22Rv1 (cell line): ENCODE results near the gene STC2.

ENCODE experiments used
- H3K27ac ChIP-seq: fragments of 450-650 bp; 2 replicates; pipeline ENCODE4 v1.5.1; 2017
- ZFX ChIP-seq: fragments of 450-650 bp; IDR thresholded peaks from 2 replicates; pipeline ENCODE4 v1.6.1; 2017; ENCODE audit warnings: antibody characterized with exemption, borderline replicate concordance
- TF ChIP-seq, protein P1 (sequence below): fragments of 450-650 bp; IDR thresholded peaks from 2 replicates; pipeline ENCODE4 v1.5.1; 2017; ENCODE audit warnings: mild to moderate bottlenecking

STC2 gene

DNA sequence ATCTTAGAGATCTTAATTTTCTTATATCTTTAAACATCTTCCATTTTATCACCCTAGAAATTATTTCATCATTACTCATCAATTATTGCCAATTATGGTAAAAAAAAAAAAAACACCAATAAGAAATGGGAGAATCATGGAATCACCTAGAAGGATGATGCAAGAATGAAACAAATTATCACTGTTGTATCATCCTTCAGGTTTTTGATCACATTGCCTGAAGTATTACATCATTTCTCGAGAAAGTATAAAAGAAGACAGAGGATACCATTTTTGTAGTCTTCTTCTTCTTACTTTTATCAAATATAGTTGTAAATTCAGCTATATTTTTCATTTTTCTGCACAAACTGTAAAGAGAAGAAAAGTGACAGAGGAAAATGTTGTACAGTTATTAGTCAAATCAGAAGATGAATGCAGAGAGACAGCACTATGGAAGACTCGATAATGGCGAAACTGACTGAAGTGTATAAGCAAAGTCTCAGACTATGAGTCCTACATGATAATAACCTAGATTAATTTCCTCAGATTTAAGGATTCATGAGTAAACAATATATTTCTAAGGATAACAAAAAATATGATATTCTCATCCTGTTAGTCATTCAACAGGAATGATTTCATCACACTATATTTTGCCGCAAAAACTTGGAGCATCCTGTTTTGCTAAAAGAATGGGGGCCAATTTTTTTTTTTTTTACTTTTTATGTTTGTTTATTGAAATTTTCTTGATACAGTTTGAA is 5.9 kb upstream of the STC2 start:
- no peak overlapping the region for H3K27ac ChIP-seq
- TF ChIP-seq, protein P1, sequence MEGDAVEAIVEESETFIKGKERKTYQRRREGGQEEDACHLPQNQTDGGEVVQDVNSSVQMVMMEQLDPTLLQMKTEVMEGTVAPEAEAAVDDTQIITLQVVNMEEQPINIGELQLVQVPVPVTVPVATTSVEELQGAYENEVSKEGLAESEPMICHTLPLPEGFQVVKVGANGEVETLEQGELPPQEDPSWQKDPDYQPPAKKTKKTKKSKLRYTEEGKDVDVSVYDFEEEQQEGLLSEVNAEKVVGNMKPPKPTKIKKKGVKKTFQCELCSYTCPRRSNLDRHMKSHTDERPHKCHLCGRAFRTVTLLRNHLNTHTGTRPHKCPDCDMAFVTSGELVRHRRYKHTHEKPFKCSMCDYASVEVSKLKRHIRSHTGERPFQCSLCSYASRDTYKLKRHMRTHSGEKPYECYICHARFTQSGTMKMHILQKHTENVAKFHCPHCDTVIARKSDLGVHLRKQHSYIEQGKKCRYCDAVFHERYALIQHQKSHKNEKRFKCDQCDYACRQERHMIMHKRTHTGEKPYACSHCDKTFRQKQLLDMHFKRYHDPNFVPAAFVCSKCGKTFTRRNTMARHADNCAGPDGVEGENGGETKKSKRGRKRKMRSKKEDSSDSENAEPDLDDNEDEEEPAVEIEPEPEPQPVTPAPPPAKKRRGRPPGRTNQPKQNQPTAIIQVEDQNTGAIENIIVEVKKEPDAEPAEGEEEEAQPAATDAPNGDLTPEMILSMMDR: no peak
- TF ChIP-seq ZFX: no peak

DNA sequence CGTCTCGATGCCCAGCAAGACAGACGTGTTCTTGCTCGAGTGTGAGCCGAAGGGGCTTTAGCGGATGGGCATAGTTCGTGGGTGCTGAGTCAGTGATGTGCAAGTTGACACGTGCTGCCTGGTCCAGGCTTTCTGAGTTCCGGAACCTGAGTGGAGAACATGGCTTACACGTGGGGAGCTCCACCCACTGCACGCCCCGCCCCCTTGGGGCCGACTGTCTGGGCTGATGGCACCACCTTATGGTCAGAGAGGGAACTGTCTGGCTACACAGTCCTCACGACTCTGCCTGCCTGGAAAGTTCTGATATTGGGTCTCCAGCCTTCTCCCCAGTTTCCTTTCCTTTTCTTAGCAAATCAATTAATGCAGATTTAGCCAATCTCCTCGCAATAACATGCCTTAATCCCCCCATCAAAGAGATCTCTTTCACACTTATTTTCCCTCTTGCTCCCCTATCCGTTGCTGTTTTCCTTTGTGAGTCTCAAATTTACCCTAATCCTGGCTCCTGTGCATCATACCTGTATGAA is 3.8 kb upstream of the STC2 start:
- no peak overlapping the region for H3K27ac ChIP-seq
- no peak for TF ChIP-seq ZFX
- TF ChIP-seq, protein P1: peak; percentile 92

DNA sequence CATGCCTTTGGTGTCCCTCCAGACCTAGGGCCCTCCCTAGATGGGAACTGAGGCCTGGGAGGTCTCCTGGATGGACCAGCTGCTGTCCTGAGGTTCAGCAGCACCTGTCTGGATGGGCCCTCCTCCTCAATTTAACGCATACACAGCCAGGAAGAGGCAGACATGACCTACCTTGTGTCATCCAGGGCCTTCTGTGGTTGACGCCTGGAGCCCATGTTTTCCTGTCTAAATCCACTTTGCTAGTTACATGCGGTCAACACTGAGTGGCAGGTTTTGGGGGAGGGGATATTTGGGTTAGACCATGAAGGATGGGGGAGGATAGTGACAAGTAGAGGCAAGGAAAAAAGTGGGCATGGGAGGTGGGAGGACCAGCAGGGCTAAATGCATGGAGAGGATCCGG is 3.1 kb upstream of the STC2 start:
- no peak overlapping the region for H3K27ac ChIP-seq

GRCh38 chr5:173330338-173331206 is 2.4 kb upstream of the STC2 start:
- TF ChIP-seq, protein P1: no peak
- no peak for TF ChIP-seq ZFX
- H3K27ac ChIP-seq: peak overlapping the region; percentile 65

More for the DNA sequence above, 3.1 kb upstream of the STC2 start:
- TF ChIP-seq ZFX: no peak
- TF ChIP-seq, protein P1: no peak

DNA sequence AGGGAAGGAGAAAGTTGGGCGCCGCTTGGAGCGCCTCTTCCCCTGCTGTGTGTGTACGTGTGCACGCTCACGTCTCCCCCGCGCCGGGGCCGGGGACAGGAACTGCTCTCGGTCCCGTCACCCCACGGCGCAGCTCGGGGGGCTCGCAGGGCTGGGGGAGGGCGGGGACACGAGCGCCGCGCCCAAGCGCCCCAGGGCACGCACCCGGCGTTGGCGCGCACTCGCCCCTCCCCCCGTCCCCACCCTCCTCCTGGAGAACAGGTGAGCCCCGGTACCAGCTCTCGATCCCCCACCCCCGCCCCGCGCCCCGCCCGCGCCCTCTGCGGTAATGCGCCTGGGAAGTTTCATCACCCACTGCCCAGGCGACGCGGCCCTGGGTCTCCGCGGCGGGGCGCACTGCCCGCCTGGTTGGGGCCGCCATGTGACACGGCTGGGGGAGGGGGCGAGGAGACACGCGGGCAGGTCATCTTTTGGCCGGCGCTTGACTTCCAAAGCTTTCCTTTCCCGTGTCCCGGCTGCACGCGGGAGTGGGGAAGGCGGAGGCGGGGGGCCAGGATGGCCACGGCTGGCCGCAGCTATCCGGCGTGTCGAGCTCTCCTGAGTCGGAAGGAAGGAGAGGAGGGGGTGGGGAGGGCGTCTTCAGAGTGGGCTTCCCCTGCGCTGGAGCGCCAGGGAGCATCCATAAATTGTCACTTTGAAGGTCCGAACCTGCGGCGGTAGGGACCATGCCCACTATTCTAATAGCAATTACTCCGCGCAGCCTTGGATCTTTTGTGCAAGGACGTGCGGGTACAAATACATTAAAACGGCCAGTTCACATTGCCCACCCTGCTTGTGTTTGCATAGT is 1.5 kb upstream of the STC2 start:
- TF ChIP-seq, protein P1: no peak
- TF ChIP-seq ZFX: no peak
- H3K27ac ChIP-seq: peak overlapping the region; percentile 65

DNA sequence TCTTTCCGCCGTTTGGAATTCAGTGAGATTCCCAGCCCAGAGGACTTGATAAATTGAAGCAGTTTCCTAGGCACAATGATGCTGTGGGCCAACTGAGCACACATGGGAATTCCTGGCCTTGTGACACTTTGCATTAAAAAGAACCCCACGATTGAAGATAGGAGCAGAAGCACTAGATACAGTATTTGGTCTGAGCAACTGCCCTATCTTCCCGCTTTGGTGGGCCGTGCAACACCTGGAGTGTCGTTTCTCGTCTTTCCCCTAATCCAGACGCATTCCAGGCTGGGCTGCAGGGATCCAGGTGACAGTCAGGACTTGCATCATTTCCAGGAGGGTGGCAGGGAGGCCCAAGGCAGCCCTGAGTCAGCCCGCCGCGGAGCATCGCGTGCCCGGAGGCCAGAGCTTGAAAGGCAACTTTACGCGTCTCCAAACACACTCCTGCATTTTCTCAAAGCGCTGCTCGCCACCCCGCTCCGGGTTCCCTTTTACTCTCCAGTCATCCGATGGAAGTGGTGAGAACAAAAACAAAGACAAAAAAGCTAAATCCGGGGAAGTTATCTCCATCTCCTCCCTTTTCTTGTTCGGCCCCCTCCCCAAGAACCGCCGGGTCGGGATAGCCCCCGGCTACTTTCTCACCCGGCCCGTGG is 753 bp upstream of the STC2 start:
- peak overlapping the region; percentile 65 for H3K27ac ChIP-seq
- no peak for TF ChIP-seq ZFX
- TF ChIP-seq, protein P1: no peak
